Endodermal cell (in vitro differentiated cells): Measurements from ENCODE around the gene GRK1. TPM values are rescaled to one million over a fixed set of nuclear protein-coding genes. Genes with fewer than 3 reads are reported as not detected.

Experiments
- DNase-seq: peaks from one replicate; pipeline ENCODE4 v3.0.0-alpha.2; 2017
- H3K27ac ChIP-seq: 2 replicates; pipeline ENCODE4 v1.5.1; 2013; ENCODE audit warnings: mild to moderate bottlenecking, low read depth, low read length, moderate library complexity
- H3K27me3 ChIP-seq: 2 replicates; pipeline ENCODE4 v1.6.1; 2013; ENCODE audit warnings: mild to moderate bottlenecking, low read length, moderate library complexity; ENCODE audit not compliant: insufficient read depth, control insufficient read depth, poor library complexity, severe bottlenecking
- H3K36me3 ChIP-seq: 2 replicates; pipeline ENCODE4 v1.7.0; 2013; ENCODE audit warnings: mild to moderate bottlenecking, low read length, moderate library complexity; ENCODE audit not compliant: control insufficient read depth, insufficient read depth
- H3K4me1 ChIP-seq: one replicate; pipeline ENCODE4 v1.7.0; 2013; ENCODE audit warnings: low read length; ENCODE audit not compliant: control insufficient read depth, insufficient read depth
- H3K4me3 ChIP-seq: 2 replicates; pipeline ENCODE4 v1.5.1; 2013; ENCODE audit warnings: mild to moderate bottlenecking, low read length, moderate library complexity
- H3K9ac ChIP-seq: 2 replicates; pipeline ENCODE4 v1.6.1; 2013; ENCODE audit warnings: mild to moderate bottlenecking, low read length, moderate library complexity; ENCODE audit not compliant: poor library complexity, severe bottlenecking; ENCODE audit errors: extremely low read depth
- H3K9me3 ChIP-seq: 2 replicates; pipeline ENCODE4 v1.6.1; 2013; ENCODE audit warnings: mild to moderate bottlenecking, low read length, moderate library complexity; ENCODE audit not compliant: control insufficient read depth
- H3K27ac Mint-ChIP-seq: 2 replicates; pipeline ENCODE4 v1.8.0; 2020; ENCODE audit warnings: mixed read lengths
- H3K27me3 Mint-ChIP-seq: 2 replicates; pipeline ENCODE4 v1.8.0; 2021; ENCODE audit warnings: mild to moderate bottlenecking, mixed read lengths; ENCODE audit not compliant: insufficient read depth
- H3K36me3 Mint-ChIP-seq: 2 replicates; pipeline ENCODE4 v1.8.0; 2020; ENCODE audit warnings: low read depth, mixed read lengths
- H3K4me1 Mint-ChIP-seq: 2 replicates; pipeline ENCODE4 v1.8.0; 2020; ENCODE audit warnings: mixed read lengths
- H3K4me3 Mint-ChIP-seq: 2 replicates; pipeline ENCODE4 v1.8.0; 2020; ENCODE audit warnings: mild to moderate bottlenecking, moderate library complexity, mixed read lengths
- H3K9me3 Mint-ChIP-seq: 2 replicates; pipeline ENCODE4 v1.8.0; 2020; ENCODE audit warnings: mild to moderate bottlenecking, mixed read lengths
- WGBS, 2 experiments: methylation state at CpG; one replicate each; pipeline versions ENCODE4 v1.1.5 to v1.1.7; 2013; ENCODE audit warnings: missing lambda C conversion rate in 2 of 2, mixed read lengths in 1 of 2; ENCODE audit not compliant: insufficient coverage in 1 of 2, insufficient read length in 1 of 2; 5-methylcytosine and 5-hydroxymethylcytosine counted together
- total RNA-seq, 2 donors: library from RNA; stranded (reverse); fragmentation: NEBNext Ultra II Directional in 1 of 2; extraction: Animal tissue kit (Norgen Biotek cat#: 25700) in 1 of 2; gene quantifications; 2 replicates in 1 of 2; 3 replicates in 1 of 2; pipeline ENCODE4 v1.2.1, GENCODE V29; 2021
- TF ChIP-seq, protein P1 (sequence below): fragments of 200-600 bp; sonication (generic); conservative IDR thresholded peaks from 2 replicates; pipeline ENCODE4 v1.5.0; 2021; ENCODE audit warnings: antibody characterized with exemption, mild to moderate bottlenecking

The GRK1 gene
- total RNA-seq, 2 donors from 2014 or later, result 1.7 to 2.5 TPM

DNA sequence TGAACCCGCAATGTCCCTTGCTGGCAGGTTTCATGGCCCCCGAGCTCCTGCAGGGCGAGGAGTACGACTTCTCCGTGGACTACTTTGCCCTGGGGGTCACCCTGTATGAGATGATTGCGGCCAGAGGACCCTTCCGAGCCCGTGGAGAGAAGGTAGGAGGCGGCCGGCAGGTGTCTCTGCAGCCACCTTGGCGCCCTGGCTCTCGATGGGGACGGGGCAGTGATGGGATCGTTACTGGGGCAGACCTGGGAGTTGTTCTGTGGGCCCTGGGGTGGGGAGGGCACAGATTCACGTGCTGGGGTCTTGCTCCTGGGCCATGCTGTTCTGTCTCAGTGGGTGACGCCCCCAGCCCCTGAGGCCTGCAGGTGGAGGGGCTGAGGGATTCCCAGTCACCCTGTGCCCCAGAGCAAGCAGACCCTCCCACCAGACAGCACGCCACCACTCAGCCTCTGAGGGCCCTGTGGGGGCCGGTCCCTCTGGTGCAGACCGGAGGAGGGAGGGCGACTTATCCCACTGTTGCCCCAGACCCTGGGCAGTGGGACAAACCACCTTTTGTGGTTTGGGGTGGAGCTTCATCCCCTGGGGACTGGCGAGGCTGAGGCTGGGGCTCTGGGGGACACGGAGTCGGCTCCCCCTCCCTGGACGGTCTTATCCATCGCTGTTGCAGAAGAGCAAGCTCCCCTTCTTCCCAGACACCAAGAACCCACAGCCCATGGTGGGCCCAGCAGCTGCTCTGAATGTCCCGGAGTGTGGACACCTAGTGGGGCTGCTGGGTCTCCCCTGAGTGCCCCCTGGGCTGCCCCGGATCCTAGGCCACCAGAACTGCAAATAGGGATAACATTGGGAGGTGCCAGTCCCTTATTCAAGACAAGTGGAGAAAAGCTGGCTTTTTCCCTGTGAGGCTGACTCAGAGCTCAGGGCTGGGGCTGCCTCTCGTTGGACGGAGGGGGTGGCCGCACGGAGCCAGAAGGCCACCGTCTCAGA, 64.5 kb downstream of the GRK1 start:
- H3K27me3 Mint-ChIP-seq, result no peaks in the 10 kb centered on the region
- Histone ChIP-seq H3K27ac (no peak overlapping the region), H3K27me3 (no peaks in the 10 kb centered on the region), H3K36me3 (no peaks in the 10 kb centered on the region), H3K9me3 (no peaks in the 10 kb centered on the region), H3K9ac (no peak overlapping the region), H3K4me1 (no peaks in the 10 kb centered on the region), H3K4me3 (no peak overlapping the region)
- TF ChIP-seq, protein P1, sequence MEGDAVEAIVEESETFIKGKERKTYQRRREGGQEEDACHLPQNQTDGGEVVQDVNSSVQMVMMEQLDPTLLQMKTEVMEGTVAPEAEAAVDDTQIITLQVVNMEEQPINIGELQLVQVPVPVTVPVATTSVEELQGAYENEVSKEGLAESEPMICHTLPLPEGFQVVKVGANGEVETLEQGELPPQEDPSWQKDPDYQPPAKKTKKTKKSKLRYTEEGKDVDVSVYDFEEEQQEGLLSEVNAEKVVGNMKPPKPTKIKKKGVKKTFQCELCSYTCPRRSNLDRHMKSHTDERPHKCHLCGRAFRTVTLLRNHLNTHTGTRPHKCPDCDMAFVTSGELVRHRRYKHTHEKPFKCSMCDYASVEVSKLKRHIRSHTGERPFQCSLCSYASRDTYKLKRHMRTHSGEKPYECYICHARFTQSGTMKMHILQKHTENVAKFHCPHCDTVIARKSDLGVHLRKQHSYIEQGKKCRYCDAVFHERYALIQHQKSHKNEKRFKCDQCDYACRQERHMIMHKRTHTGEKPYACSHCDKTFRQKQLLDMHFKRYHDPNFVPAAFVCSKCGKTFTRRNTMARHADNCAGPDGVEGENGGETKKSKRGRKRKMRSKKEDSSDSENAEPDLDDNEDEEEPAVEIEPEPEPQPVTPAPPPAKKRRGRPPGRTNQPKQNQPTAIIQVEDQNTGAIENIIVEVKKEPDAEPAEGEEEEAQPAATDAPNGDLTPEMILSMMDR, result peak; percentile 30
- no peaks in the 10 kb centered on the region for H3K36me3 Mint-ChIP-seq
- WGBS, 2 experiments, result 90% methylated on average over 20 to 32 of the region's 32 CpGs
- H3K4me1 Mint-ChIP-seq, result no peaks in the 10 kb centered on the region
- no peak for DNase-seq
- H3K4me3 Mint-ChIP-seq, result no peak overlapping the region
- no peaks in the 10 kb centered on the region for H3K9me3 Mint-ChIP-seq
- H3K27ac Mint-ChIP-seq, result no peak overlapping the region

DNA sequence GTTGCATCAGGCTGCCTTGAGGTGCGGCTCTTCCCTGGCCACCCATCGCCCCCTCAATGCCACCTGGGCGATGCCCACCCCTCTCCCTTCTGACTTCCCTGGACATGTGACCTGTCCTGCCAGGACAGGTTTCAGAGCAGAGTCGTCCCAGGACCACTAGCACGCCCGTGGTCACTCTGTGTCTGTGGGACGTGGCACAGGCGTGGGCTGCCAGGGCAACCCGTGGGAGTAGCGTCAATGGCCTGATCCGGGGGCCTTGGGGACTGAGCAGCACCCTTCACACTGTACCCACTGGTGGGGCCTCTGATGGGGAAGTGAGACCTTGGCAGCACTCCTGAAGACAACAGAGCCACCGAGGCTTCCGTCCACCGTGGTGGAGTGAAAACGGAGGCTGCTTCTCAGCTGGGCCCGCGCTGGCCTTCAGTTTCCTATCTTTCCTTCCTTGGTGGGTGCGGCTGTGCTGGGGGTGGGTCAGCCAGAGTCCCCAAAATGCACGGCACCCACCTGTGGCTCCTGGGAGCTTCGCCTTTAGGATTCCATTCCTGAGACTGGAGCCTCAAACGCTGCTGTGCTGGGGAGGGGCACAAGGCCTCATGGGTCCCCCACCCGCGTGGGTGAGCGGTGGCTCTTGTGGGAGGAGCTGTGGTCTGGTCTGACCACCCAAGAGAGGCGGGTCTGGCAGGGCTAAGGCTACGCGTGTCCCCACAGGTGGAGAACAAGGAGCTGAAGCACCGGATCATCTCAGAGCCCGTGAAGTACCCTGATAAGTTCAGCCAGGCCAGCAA, 65.3 kb downstream of the GRK1 start:
- Mint-ChIP-seq H3K27me3 (no peaks in the 10 kb centered on the region), H3K4me1 (no peaks in the 10 kb centered on the region), H3K9me3 (no peaks in the 10 kb centered on the region), H3K4me3 (no peak overlapping the region), H3K36me3 (no peaks in the 10 kb centered on the region), H3K27ac (no peak overlapping the region)
- no peak overlapping the region for H3K9ac ChIP-seq
- H3K36me3 ChIP-seq, result no peaks in the 10 kb centered on the region
- 92 to 96% methylated on average over 22 to 29 of the region's 29 CpGs for whole genome bisulfite sequencing, 2 experiments
- DNase-seq, result no peak
- H3K27me3 ChIP-seq, result no peaks in the 10 kb centered on the region
- TF ChIP-seq, protein P1, result no peak
- H3K27ac ChIP-seq, result no peak overlapping the region
- no peaks in the 10 kb centered on the region for H3K9me3 ChIP-seq
- no peaks in the 10 kb centered on the region for H3K4me1 ChIP-seq
- H3K4me3 ChIP-seq, result no peak overlapping the region

DNA sequence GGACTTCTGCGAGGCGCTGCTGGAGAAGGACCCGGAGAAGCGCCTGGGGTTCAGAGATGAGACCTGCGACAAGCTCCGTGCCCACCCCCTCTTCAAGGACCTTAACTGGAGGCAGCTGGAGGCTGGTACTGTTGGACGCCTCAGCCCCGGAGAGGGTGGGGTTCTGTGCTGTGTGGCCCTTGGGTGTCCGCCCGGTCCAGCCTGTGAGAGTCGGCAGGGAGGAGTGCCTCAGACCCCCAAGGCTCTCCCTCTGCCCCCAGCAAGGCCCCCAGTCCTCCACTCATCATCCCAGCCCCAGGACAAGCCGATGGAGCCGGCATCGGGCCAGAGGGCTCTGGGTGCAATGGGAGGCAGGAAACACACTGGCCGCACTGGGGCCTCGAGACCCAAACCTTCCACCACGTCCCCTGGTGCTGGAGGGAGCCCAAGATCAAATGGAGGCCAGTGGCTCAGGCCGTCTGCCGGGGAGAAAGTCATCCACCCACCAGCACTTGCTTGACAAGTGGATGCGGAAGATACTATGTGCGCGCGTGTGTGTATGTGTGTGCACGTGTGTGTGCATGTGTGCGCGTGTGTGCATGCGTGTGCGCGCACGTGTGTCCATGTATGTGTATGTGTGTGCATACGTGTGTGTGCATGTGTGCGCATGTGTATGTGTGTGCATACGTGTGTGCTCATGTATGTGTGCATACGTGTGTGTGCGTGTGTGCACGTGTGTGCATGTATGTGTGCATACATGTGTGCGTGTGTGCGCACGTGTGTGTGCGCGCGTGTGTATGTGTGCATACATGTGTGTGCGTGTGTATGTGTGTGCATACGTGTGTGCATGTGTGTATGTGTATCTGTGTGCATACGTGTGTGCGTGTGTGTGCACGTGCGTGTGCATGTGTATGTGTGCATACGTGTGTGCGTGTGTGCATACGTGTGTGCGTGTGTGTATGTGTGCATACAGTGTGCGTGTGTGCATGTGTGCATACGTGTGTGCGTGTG, 66.2 kb downstream of the GRK1 start:
- Mint-ChIP-seq H3K4me3 (no peak overlapping the region), H3K27ac (no peak overlapping the region), H3K9me3 (no peaks in the 10 kb centered on the region), H3K4me1 (no peaks in the 10 kb centered on the region), H3K36me3 (no peaks in the 10 kb centered on the region), H3K27me3 (no peaks in the 10 kb centered on the region)
- Histone ChIP-seq H3K36me3 (no peaks in the 10 kb centered on the region), H3K9ac (no peak overlapping the region), H3K4me1 (no peaks in the 10 kb centered on the region), H3K27me3 (no peaks in the 10 kb centered on the region), H3K4me3 (no peak overlapping the region), H3K9me3 (no peaks in the 10 kb centered on the region), H3K27ac (no peak overlapping the region)
- no peak for DNase-seq
- TF ChIP-seq, protein P1, result no peak
- WGBS, 2 experiments, result 86 to 87% methylated on average over 30 to 51 of the region's 55 CpGs
